Activated gamma-delta T cell treated with anti-CD3 and anti-CD28 coated beads, Interleukin-2, amount 50 U/mL, for 16 hours (primary cell): ENCODE results near the gene ZDHHC14.
"Not testable (repeated sequence)": the region's sequence is repeated elsewhere in the genome, so short reads cannot be mapped to it uniquely, and the experiment has no call there.

ENCODE experiments used
- DNase-seq: peaks from one replicate; pipeline ENCODE4 v3.0.0-alpha.2; 2020; ENCODE audit warnings: low read depth

The ZDHHC14 gene

GRCh38 chr6:157554747-157555146, 173.8 kb downstream of the ZDHHC14 start:
- no peak for DNase-seq

DNA sequence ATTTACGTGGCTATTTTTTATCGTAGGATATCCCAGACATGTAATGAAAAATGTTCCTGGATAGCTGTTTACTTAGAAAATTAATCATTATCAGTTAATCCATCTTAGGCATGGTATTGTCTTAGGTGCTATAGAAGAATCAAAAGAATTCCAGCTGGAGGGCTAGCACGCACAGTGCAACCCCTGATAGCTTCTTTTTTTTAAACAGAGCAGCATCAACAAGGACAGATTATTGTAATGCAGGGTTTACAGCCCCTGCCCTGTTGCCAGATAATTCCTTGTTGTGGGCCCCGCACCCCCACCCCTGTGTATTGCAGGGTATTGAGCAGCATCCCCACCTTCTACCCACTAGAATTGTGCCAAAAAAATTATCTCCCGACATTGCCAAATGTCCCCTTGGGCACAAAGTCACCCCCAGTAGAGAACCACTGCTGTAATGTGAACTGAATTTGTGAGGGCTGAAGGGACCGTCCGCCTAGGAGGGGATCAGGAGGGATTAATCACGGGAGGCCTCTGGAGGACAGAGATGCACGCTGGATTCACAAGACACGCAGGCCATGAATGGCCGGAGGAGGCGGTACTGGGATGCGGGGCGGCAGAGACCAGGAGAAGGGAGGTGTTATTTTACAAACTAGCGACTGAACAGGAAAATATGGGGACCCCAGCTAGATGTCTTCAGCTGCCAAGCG, 174.6 kb downstream of the ZDHHC14 start:
- DNase-seq: no peak

DNA sequence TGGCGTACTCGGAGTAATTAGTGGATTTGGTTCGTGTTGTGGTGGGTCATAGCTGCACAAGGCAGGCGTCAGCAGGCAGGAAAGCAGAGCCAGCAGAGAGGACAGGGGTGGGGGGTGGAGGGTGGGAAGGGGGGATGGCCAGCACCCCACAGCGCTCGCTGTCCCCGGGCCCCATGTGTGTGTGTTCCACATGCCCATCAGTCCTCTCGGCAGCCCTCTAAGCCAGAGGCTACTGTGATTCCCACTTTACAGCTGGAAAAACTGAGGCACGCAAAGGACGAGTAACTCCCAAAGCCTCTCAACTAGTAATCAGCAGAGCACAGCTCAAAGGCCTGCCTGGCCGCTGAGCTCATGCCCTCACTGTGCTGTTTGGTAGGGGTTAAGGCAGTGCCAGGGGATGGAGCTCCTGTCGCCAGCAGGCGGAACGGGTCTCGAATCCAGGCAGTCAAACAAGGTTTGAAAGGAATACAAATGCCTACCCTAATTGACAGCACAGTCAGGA, 175.2 kb downstream of the ZDHHC14 start:
- no peak for DNase-seq

DNA sequence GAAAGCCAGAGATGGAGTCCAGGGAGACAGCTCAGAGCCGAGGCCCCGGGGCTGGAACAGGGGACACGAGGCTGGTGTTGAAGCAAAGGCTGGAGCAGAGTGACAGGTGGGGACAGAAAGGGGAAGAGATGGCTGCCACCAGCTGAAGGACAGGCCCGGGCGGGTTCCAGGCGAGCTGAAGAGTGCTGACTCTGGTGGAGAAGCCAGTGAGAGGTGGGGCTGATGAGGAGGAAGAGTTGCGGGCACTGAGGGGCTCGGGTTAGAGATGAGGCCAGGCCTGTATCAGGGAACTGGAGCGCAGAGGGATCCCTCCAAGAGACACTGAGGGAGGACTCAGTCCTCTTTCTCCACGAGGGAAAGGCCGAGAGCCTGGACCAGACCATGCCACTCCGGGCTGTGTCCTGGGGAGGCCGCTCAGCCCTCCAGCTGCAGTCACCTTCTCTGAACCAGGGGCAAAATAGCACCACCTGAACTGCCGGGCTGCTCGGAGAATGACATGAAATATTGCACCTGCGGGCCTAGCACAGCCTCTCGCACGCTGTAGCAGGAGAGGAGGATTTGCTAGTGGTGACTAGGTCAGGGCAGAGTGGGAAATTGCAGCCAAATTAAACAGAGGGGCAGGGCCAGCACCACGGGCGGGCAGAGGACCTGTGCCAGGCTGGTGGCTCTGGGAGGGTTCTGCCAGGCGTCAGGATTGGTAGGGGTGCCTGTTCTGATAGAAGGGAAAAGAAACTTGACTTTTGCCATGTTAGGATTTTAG, 175.9 kb downstream of the ZDHHC14 start:
- no peak for DNase-seq

DNA sequence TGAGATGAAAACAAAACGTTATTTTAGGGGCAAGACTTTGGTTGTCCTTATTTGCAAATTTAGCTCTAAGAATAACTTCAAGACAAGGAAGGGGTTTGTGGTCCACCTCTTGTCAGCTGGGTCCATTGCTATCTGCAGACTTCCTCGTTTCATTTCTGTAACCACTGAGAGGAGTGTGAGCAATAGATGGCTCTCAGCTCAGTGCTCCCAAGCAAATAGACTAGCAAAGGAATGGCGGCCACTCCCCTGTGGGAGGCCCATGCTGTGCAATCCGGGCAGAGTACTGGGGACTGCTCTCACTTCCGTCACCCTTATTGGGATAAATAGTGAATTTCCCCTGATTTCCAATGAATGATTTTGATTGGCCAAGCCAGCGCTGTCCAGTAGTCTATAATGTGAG, 176.6 kb downstream of the ZDHHC14 start:
- no peak for DNase-seq

DNA sequence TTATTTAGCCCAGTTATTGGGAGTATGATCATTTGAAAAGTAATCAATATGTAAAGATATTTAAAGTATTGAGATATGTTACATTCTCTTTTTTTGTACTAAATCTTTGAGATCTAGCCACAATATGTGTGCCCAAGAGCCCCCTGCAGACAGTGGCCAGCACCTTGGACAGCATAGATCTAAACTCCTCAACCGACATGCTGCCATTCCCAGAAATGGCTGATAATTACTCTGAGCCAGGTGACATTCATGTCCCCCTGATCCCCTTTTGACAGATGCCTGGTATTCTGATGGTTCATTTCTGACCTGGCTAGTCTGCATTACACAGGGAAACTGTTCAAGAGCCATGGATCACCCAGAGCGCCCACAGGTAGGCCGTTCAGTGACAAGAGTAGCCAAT, 177.1 kb downstream of the ZDHHC14 start:
- DNase-seq: no peak

DNA sequence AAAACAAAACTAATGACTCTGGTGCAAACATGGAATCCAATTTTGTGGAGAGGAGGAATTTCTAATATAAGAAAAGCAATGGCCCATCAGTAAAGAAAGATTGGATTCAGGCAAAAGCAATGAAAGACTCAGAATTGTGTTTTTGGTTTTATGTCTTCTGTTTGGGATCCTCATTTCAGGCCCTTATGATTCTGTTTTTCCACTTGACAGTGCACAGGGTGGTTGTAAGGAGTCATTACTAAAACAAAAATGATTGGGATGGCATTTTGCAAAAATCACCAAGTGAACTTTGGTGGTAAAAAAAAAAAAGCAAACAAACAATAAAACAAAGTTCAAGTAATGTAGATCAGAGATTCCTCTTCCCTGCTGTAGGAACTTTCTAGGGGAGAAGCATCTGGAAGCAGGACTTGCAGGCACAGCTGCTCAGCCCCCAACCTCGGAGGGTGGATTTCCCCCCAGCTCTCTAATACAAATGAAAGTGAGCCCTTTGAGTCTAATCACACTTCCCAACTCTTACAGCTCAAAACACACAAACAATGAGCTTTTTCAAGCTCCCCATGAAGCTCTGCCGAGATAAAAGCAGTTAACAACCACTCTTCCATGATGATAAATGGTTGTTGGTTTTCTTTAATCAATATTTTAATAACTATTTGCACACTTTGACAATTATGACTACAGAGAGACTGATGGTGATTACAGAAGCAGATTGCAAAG, 177.7 kb downstream of the ZDHHC14 start:
- DNase-seq: no peak

- DNase-seq: no peak
These were observed 178.3 kb downstream of the ZDHHC14 start for GRCh38 chr6:157559201-157559756.

GRCh38 chr6:157560063-157560462, 179.1 kb downstream of the ZDHHC14 start:
- not testable (repeated sequence) for DNase-seq

DNA sequence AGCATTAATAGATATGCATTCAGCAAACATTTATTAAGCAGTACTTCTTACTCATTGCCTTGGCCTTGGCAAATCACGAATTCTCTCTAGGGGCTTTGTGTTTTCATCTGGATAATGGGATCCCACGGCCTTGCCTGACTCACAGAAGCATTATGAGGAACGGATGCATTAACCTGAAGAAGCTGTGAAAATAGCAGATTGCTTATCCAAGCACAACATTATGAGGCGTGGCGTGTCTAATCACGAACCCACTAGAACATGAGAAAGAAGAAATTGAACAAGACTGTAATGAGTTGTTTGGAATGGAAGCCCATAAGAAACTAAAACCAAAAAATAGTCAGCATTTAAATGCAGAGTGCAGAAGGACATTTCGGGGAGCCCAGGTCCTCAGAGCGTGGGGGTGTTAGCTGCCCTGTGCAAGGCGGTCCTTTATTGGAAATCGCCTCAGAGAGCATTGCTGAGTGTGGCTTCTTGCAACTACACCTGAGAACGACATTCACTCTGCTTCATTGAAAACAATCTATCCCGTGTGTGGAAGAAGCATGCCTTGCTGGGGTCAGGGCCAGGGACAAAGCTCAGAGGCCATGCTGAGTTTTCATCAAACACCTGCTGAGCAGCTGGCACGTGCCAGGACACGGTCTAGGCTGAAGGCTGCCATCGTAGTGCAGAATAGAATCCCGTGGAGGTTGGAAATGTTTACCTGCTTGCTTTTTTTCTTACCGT, 179.9 kb downstream of the ZDHHC14 start:
- DNase-seq: no peak

DNA sequence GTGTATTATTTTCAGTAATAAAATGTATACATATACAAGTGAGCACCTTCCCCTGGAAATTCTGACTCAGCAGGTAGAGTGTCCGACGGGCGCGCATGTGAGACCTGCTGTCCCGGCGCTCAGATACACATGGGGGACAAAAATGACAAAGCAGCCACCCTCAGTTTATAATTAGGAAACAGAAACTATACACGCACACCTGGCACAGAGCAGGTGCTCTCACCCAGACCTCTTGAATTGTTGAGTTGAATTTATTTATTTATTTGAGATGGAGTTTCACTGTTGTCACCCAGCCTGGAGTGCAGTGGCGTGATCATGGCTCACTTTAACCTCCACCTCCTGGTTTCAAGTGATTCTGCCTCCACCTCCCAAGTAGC, 180.4 kb downstream of the ZDHHC14 start:
- DNase-seq: no peak

GRCh38 chr6:157561929-157562810, 181.2 kb downstream of the ZDHHC14 start:
- DNase-seq: no peak

- no peak for DNase-seq
These were observed 182.0 kb downstream of the ZDHHC14 start for GRCh38 chr6:157562997-157563396.

DNA sequence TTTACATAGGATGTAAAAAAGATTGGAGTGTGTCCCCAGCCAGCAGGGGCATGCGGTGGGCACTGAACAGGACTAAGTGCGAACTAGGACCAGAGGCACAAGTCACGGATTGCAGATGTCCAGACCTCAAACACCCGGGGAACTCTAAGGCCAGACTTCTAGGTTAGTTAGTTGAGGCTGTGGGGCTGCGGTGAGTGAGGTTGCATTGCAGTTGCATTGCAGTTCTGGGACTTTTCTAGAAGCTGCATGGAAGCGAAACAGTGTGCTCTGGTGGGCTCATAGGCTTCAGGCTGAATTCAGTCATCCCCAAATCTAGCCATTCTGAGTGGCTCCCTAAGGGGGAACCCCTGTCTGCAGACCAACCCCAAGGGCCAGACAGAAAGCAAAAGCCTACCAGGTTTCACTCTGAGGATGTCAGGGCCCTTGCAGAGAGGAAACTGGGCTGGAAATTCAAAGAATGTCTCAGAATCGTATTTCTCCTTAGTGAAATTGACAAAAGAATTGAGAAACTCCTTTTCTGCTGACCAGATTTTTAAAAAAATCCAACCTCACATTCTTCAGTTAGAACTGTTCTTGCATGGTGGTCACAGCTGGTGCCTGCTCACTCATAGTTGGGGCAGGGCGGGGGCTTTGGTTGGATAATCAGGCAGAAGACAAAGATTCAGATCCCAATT, 182.8 kb downstream of the ZDHHC14 start:
- DNase-seq: no peak

GRCh38 chr6:157568702-157569101, 187.7 kb downstream of the ZDHHC14 start:
- no peak for DNase-seq

GRCh38 chr6:157569543-157569942, 188.6 kb downstream of the ZDHHC14 start:
- DNase-seq: no peak

GRCh38 chr6:157570104-157570503, 189.1 kb downstream of the ZDHHC14 start:
- no peak for DNase-seq

DNA sequence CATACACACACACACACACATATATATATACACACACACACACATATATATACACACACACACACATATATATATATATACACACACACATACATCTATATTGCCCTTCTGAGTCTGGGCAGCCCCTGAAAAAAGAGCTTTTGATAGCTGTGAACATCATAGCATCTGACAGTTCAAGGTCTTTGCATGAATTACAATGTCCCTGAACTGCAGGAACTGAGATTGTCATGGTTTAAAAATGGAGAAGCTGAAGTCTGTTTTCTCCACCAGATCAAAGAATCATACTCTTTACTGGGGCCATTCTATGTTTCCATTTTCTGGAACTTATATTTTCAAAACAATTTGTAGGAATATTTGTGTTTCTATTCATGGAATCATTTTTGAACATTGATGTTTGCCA, 189.8 kb downstream of the ZDHHC14 start:
- DNase-seq: no peak

- no peak for DNase-seq
These were observed 190.3 kb downstream of the ZDHHC14 start for GRCh38 chr6:157571269-157571668.

- DNase-seq: no peak
These were observed 191.0 kb downstream of the ZDHHC14 start for GRCh38 chr6:157571950-157572349.
